MM.1S (cell line): Measurements from ENCODE around the gene STARD3.

Experiments used
- DNase-seq: peaks from one replicate; pipeline ENCODE4 v3.0.0-alpha.2; 2015
- H2AFZ ChIP-seq: fragments of 300-600 bp; sonication (generic); 2 replicates; pipeline ENCODE4 v1.6.0; 2016; ENCODE audit warnings: antibody characterized with exemption, low read length
- H3F3A ChIP-seq: fragments of 300-600 bp; sonication (generic); 2 replicates; pipeline ENCODE4 v1.6.1; 2016; ENCODE audit warnings: mild to moderate bottlenecking, antibody characterized with exemption, low read length, moderate library complexity, mixed read lengths; ENCODE audit not compliant: insufficient read depth
- H3K27ac ChIP-seq: fragments of 300-600 bp; sonication (generic); 2 replicates; pipeline ENCODE4 v1.5.1; 2016; ENCODE audit warnings: mild to moderate bottlenecking, low read length
- H3K27me3 ChIP-seq: fragments of 300-600 bp; sonication (generic); replicated peaks from 2 replicates; pipeline ENCODE4 v1.6.0; 2016; ENCODE audit warnings: low read length; ENCODE audit not compliant: insufficient read depth
- H3K36me3 ChIP-seq: fragments of 300-600 bp; sonication (generic); replicated peaks from 2 replicates; pipeline ENCODE4 v1.6.1; 2016; ENCODE audit warnings: mild to moderate bottlenecking, low read length, mixed read lengths; ENCODE audit not compliant: insufficient read depth
- H3K4me1 ChIP-seq: fragments of 300-600 bp; sonication (generic); 2 replicates; pipeline ENCODE4 v1.6.1; 2016; ENCODE audit warnings: low read length, mixed read lengths
- H3K4me2 ChIP-seq: fragments of 300-600 bp; sonication (generic); 2 replicates; pipeline ENCODE4 v1.6.0; 2016; ENCODE audit warnings: low read depth, low read length
- H3K4me3 ChIP-seq: fragments of 300-600 bp; sonication (generic); 2 replicates; pipeline ENCODE4 v1.5.1; 2016; ENCODE audit warnings: low read length, mixed read lengths
- H3K79me2 ChIP-seq: fragments of 300-600 bp; sonication (generic); 2 replicates; pipeline ENCODE4 v1.6.1; 2016; ENCODE audit warnings: mixed run types, low read length, mixed read lengths
- H3K9ac ChIP-seq: fragments of 300-600 bp; sonication (generic); 2 replicates; pipeline ENCODE4 v1.6.1; 2016; ENCODE audit warnings: low read length, mixed read lengths
- H3K9me2 ChIP-seq: fragments of 300-600 bp; sonication (generic); replicated peaks from 2 replicates; pipeline ENCODE4 v1.6.1; 2016; ENCODE audit warnings: mild to moderate bottlenecking, low read length, mixed read lengths; ENCODE audit not compliant: insufficient read depth
- H3K9me3 ChIP-seq: fragments of 300-600 bp; sonication (generic); replicated peaks from 2 replicates; pipeline ENCODE4 v1.6.1; 2016; ENCODE audit warnings: mild to moderate bottlenecking, low read length, mixed read lengths; ENCODE audit not compliant: insufficient read depth
- H4K20me1 ChIP-seq: fragments of 300-600 bp; sonication (generic); 2 replicates; pipeline ENCODE4 v1.6.1; 2016; ENCODE audit warnings: mild to moderate bottlenecking, low read length, moderate library complexity, mixed read lengths; ENCODE audit not compliant: insufficient read depth
- EZH2 ChIP-seq: fragments of 300-600 bp; sonication (generic); optimal IDR thresholded peaks from 2 replicates; pipeline ENCODE3; 2017; ENCODE audit warnings: low read depth, mild to moderate bottlenecking, antibody characterized with exemption, low read length, mixed read lengths
- EZH2phosphoT487 ChIP-seq: fragments of 300-600 bp; sonication (generic); IDR thresholded peaks from 2 replicates; pipeline ENCODE4 v1.6.1; 2018; ENCODE audit warnings: antibody characterized with exemption, low read length
- TF ChIP-seq, protein P1 (sequence below): fragments of 300-600 bp; sonication (generic); IDR thresholded peaks from 2 replicates; pipeline ENCODE4 v1.5.1; 2016; ENCODE audit warnings: antibody characterized with exemption, low read length, mixed read lengths

STARD3 gene

DNA sequence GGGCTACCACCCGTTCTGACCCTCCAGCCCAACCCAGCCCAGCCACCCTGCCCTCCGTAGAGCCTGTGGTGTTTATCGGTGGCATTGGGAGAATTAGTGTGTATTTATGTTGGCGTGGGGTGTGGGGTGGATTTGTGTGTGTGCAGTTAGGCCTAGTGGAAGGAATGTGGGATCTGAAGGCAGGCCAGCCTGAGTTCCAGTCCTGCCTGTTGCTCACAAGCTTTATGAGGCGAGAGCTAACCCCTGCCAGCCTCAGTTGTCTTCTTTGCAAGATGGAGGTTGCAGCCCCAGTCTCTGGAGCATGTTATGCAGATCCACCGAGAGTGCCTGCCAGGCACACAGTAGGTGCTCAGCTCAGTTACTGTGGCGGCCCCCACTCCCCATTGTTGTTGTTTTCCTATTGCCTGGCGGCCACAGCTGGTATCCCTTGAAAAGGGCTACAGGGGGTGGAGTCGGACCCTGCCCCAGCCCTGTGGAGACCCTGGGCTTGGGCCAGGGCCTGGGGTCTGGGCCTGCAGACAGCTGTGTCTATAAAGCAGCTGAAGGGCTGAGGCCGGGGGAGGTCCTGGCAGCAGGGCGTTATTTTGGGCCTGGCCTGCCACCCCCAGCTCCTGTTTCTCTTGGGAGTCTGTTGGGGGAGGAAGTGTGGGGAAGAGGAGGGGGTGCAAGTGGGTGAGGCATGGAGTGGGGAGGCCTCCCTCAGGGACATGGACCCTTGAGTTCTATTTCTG is 68.0 kb downstream of the STARD3 start:
- Histone ChIP-seq H2AFZ (no peak overlapping the region), H3F3A (no peaks in the 10 kb centered on the region), H3K9me2 (no peaks in the 10 kb centered on the region), H4K20me1 (no peaks in the 10 kb centered on the region), H3K27ac (no peak overlapping the region), H3K27me3 (no peaks in the 10 kb centered on the region), H3K79me2 (no peaks in the 10 kb centered on the region), H3K9ac (no peak overlapping the region), H3K4me1 (peaks cover 27% of the 10 kb centered on the region), H3K36me3 (no peaks in the 10 kb centered on the region), H3K9me3 (no peaks in the 10 kb centered on the region), H3K4me2 (no peak overlapping the region), H3K4me3 (no peak overlapping the region)
- DNase-seq: no peak
- TF ChIP-seq, protein P1, sequence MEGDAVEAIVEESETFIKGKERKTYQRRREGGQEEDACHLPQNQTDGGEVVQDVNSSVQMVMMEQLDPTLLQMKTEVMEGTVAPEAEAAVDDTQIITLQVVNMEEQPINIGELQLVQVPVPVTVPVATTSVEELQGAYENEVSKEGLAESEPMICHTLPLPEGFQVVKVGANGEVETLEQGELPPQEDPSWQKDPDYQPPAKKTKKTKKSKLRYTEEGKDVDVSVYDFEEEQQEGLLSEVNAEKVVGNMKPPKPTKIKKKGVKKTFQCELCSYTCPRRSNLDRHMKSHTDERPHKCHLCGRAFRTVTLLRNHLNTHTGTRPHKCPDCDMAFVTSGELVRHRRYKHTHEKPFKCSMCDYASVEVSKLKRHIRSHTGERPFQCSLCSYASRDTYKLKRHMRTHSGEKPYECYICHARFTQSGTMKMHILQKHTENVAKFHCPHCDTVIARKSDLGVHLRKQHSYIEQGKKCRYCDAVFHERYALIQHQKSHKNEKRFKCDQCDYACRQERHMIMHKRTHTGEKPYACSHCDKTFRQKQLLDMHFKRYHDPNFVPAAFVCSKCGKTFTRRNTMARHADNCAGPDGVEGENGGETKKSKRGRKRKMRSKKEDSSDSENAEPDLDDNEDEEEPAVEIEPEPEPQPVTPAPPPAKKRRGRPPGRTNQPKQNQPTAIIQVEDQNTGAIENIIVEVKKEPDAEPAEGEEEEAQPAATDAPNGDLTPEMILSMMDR: no peak
- TF ChIP-seq EZH2phosphoT487: no peak
- no peak for TF ChIP-seq EZH2

DNA sequence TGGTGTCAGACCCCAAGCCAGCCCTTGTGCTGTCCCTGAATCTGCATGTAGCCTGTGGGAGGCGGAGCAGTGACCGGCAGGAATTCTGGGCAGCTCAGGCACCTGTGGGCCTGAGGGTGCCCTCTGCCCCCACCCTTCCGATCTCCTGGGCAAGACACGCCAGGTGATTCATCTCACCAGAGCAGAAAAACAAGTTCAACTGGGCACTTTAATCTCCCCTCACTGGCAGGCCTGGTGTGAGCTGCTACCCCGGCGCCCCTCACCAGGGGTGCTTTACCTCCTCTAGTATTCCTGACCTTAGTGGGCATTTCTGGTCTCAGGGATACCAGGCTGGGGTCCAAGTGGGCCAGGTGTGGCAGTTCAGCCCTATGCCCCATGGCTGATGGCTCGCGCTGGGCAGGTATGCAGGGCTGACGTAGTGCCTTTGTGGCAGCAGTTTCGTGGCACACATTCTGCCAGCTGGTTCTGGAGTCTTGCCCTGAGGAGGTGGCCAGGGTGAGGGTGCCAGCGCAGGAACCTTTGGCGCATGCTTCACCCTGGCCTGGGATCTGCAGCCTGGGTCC is 68.9 kb downstream of the STARD3 start:
- no peaks in the 10 kb centered on the region for H4K20me1 ChIP-seq
- TF ChIP-seq EZH2phosphoT487: no peak
- no peak for TF ChIP-seq EZH2
- TF ChIP-seq, protein P1: no peak
- H2AFZ ChIP-seq: no peak overlapping the region
- H3K4me2 ChIP-seq: no peak overlapping the region
- H3K4me1 ChIP-seq: peaks cover 27% of the 10 kb centered on the region
- H3K27ac ChIP-seq: no peak overlapping the region
- no peaks in the 10 kb centered on the region for H3F3A ChIP-seq
- H3K79me2 ChIP-seq: no peaks in the 10 kb centered on the region
- H3K9me2 ChIP-seq: no peaks in the 10 kb centered on the region
- H3K27me3 ChIP-seq: no peaks in the 10 kb centered on the region
- H3K36me3 ChIP-seq: no peaks in the 10 kb centered on the region
- no peaks in the 10 kb centered on the region for H3K9me3 ChIP-seq
- no peak overlapping the region for H3K4me3 ChIP-seq
- DNase-seq: no peak
- no peak overlapping the region for H3K9ac ChIP-seq

GRCh38 chr17:39706383-39706782 is 69.4 kb downstream of the STARD3 start:
- Histone ChIP-seq H3K4me2 (no peak overlapping the region), H3F3A (no peaks in the 10 kb centered on the region), H3K4me3 (no peak overlapping the region), H3K36me3 (no peaks in the 10 kb centered on the region), H3K4me1 (peaks cover 27% of the 10 kb centered on the region), H2AFZ (no peak overlapping the region), H3K27ac (no peak overlapping the region), H3K79me2 (no peaks in the 10 kb centered on the region), H3K9me3 (no peaks in the 10 kb centered on the region), H3K9me2 (no peaks in the 10 kb centered on the region), H3K27me3 (no peaks in the 10 kb centered on the region), H4K20me1 (no peaks in the 10 kb centered on the region), H3K9ac (no peak overlapping the region)
- no peak for DNase-seq
- TF ChIP-seq EZH2: no peak
- TF ChIP-seq, protein P1: no peak
- no peak for TF ChIP-seq EZH2phosphoT487
